KG1 (cell line): ENCODE results near the gene PIK3CD.

ENCODE experiments used
- DNase-seq: peaks from one replicate; lab custom pipeline; 2025; lab: John Stamatoyannopoulos, UW

The PIK3CD gene

GRCh38 chr1:9774712-9775679 lies 123.5 kb downstream of the PIK3CD start:
- DNase-seq: no peak

GRCh38 chr1:9776685-9777084 lies 125.2 kb downstream of the PIK3CD start:
- DNase-seq: no peak
